NCI-H1417 (cell line): Measurements from ENCODE around the gene TTC33.
A peak's percentile ranks its signal among the peaks of the same experiment; 100 is the strongest.
"Not testable (repeated sequence)": the region's sequence is repeated elsewhere in the genome, so short reads cannot be mapped to it uniquely, and the experiment has no call there.

ENCODE experiments used
- DNase-seq, 3 experiments: peaks; one replicate each; lab custom pipeline; 2025; lab: John Stamatoyannopoulos, UW

TTC33 gene

GRCh38 chr5:40614923-40615585 is 140.7 kb downstream of the TTC33 start:
- DNase-seq: no peak

- no peak for DNase-seq
Measured at GRCh38 chr5:40614466-40614865, 141.3 kb downstream of the TTC33 start.

- no peak for DNase-seq
Measured at GRCh38 chr5:40607202-40607601, 148.6 kb downstream of the TTC33 start.

GRCh38 chr5:40606077-40606765 is 149.5 kb downstream of the TTC33 start:
- no peak for DNase-seq

- DNase-seq: no peak
Measured at GRCh38 chr5:40605295-40605958, 150.3 kb downstream of the TTC33 start.

- DNase-seq: peak in 2 of 3 experiments; percentile 24 to 56
Measured at GRCh38 chr5:40603378-40603777, 152.4 kb downstream of the TTC33 start.

- DNase-seq: peak in 1 of 3 experiments; percentile 39
Measured at GRCh38 chr5:40601198-40601868, 154.4 kb downstream of the TTC33 start.

- no peak for DNase-seq
Measured at GRCh38 chr5:40600383-40600782, 155.4 kb downstream of the TTC33 start.

- no peak for DNase-seq
Measured at GRCh38 chr5:40599676-40600075, 156.1 kb downstream of the TTC33 start.

- DNase-seq: no peak
Measured at GRCh38 chr5:40594811-40595210, 160.9 kb downstream of the TTC33 start.

GRCh38 chr5:40591727-40592396 is 163.9 kb downstream of the TTC33 start:
- DNase-seq: not testable (repeated sequence)

GRCh38 chr5:40587376-40587775 is 168.4 kb downstream of the TTC33 start:
- no peak for DNase-seq

- no peak for DNase-seq
Measured at GRCh38 chr5:40585537-40586267, 170.1 kb downstream of the TTC33 start.

- DNase-seq: no peak
Measured at GRCh38 chr5:40584054-40584453, 171.7 kb downstream of the TTC33 start.

GRCh38 chr5:40578501-40579451 is 177.0 kb downstream of the TTC33 start:
- DNase-seq: no peak

GRCh38 chr5:40577718-40578117 is 178.0 kb downstream of the TTC33 start:
- DNase-seq: no peak

- DNase-seq: no peak
Measured at GRCh38 chr5:40575921-40576320, 179.8 kb downstream of the TTC33 start.

GRCh38 chr5:40575411-40575810 is 180.3 kb downstream of the TTC33 start:
- no peak for DNase-seq

- no peak for DNase-seq
Measured at GRCh38 chr5:40572937-40573336, 182.8 kb downstream of the TTC33 start.

GRCh38 chr5:40572391-40572790 is 183.4 kb downstream of the TTC33 start:
- no peak for DNase-seq
